ENCODE measurements around the gene SRRD. TPM values are rescaled to one million over a fixed set of nuclear protein-coding genes. Genes with fewer than 3 reads are reported as not detected.

SRRD gene
- polyA plus RNA-seq, 2 donors, result 7.4 to 11.9 TPM

- WGBS, 2 donors, result 89 to 91% methylated on average over 9 of the region's 9 CpGs
- no peaks in the 10 kb centered on the region for H3K27me3 ChIP-seq (ENCODE audit: control insufficient read depth in 1 of 2, insufficient read depth in 2 of 2, low read length in 2 of 2)
- H3K4me1 ChIP-seq (ENCODE audit: control insufficient read depth in 2 of 2, insufficient read depth in 2 of 2, low read length in 1 of 2), result no peaks in the 10 kb centered on the region
- H3K9me3 ChIP-seq (ENCODE audit: control insufficient read depth in 2 of 2, insufficient read depth in 1 of 2, low read depth in 1 of 2, low read length in 1 of 2), result no peaks in the 10 kb centered on the region
- peaks cover 13 to 44% of the 10 kb centered on the region in 2 donors for H3K36me3 ChIP-seq (ENCODE audit: control insufficient read depth in 2 of 2, insufficient read depth in 2 of 2, low read length in 1 of 2)
- H3K27ac ChIP-seq (ENCODE audit: low read depth in 2 of 2, low read length in 1 of 2), result no peak overlapping the region
- no peak overlapping the region for H3K4me3 ChIP-seq (ENCODE audit: low read depth in 1 of 2, low read length in 2 of 2)
Observed at GRCh38 chr22:26453216-26453615, 30.5 kb upstream of the SRRD start.

- Histone ChIP-seq H3K4me1 (ENCODE audit: control insufficient read depth in 2 of 2, insufficient read depth in 2 of 2, low read length in 1 of 2) (no peaks in the 10 kb centered on the region), H3K9me3 (ENCODE audit: control insufficient read depth in 2 of 2, insufficient read depth in 1 of 2, low read depth in 1 of 2, low read length in 1 of 2) (no peaks in the 10 kb centered on the region), H3K27ac (ENCODE audit: low read depth in 2 of 2, low read length in 1 of 2) (no peak overlapping the region), H3K27me3 (ENCODE audit: control insufficient read depth in 1 of 2, insufficient read depth in 2 of 2, low read length in 2 of 2) (no peaks in the 10 kb centered on the region), H3K4me3 (ENCODE audit: low read depth in 1 of 2, low read length in 2 of 2) (no peak overlapping the region), H3K36me3 (ENCODE audit: control insufficient read depth in 2 of 2, insufficient read depth in 2 of 2, low read length in 1 of 2) (peaks cover 13 to 47% of the 10 kb centered on the region in 2 donors)
- WGBS, 2 donors, result 86 to 91% methylated on average over 5 of the region's 5 CpGs
Observed at GRCh38 chr22:26453812-26454500, 29.7 kb upstream of the SRRD start.

- WGBS, 2 donors, result 93 to 95% methylated on average over 26 of the region's 26 CpGs
Observed at GRCh38 chr22:26457661-26458272, 25.9 kb upstream of the SRRD start.

GRCh38 chr22:26460202-26460601, 23.5 kb upstream of the SRRD start:
- Histone ChIP-seq H3K4me3 (ENCODE audit: low read depth in 1 of 2, low read length in 2 of 2) (no peak overlapping the region), H3K27me3 (ENCODE audit: control insufficient read depth in 1 of 2, insufficient read depth in 2 of 2, low read length in 2 of 2) (no peaks in the 10 kb centered on the region), H3K36me3 (ENCODE audit: control insufficient read depth in 2 of 2, insufficient read depth in 2 of 2, low read length in 1 of 2) (peaks cover 12 to 42% of the 10 kb centered on the region in 2 donors), H3K27ac (ENCODE audit: low read depth in 2 of 2, low read length in 1 of 2) (no peak overlapping the region), H3K9me3 (ENCODE audit: control insufficient read depth in 2 of 2, insufficient read depth in 1 of 2, low read depth in 1 of 2, low read length in 1 of 2) (no peaks in the 10 kb centered on the region), H3K4me1 (ENCODE audit: control insufficient read depth in 2 of 2, insufficient read depth in 2 of 2, low read length in 1 of 2) (no peaks in the 10 kb centered on the region)
- 44 to 65% methylated on average over 6 of the region's 6 CpGs for WGBS, 2 donors

More at GRCh38 chr22:26457661-26458272, 25.9 kb upstream of the SRRD start:
- Histone ChIP-seq H3K36me3 (ENCODE audit: control insufficient read depth in 2 of 2, insufficient read depth in 2 of 2, low read length in 1 of 2) (peaks cover under 1 to 29% of the 10 kb centered on the region in 2 donors), H3K27me3 (ENCODE audit: control insufficient read depth in 1 of 2, insufficient read depth in 2 of 2, low read length in 2 of 2) (no peaks in the 10 kb centered on the region), H3K27ac (ENCODE audit: low read depth in 2 of 2, low read length in 1 of 2) (no peak overlapping the region), H3K9me3 (ENCODE audit: control insufficient read depth in 2 of 2, insufficient read depth in 1 of 2, low read depth in 1 of 2, low read length in 1 of 2) (no peaks in the 10 kb centered on the region), H3K4me3 (ENCODE audit: low read depth in 1 of 2, low read length in 2 of 2) (no peak overlapping the region), H3K4me1 (ENCODE audit: control insufficient read depth in 2 of 2, insufficient read depth in 2 of 2, low read length in 1 of 2) (no peaks in the 10 kb centered on the region)

- no peaks in the 10 kb centered on the region for H3K4me1 ChIP-seq (ENCODE audit: control insufficient read depth in 2 of 2, insufficient read depth in 2 of 2, low read length in 1 of 2)
- no peaks in the 10 kb centered on the region for H3K27me3 ChIP-seq (ENCODE audit: control insufficient read depth in 1 of 2, insufficient read depth in 2 of 2, low read length in 2 of 2)
- peaks cover 13 to 49% of the 10 kb centered on the region in 2 donors for H3K36me3 ChIP-seq (ENCODE audit: control insufficient read depth in 2 of 2, insufficient read depth in 2 of 2, low read length in 1 of 2)
- H3K27ac ChIP-seq (ENCODE audit: low read depth in 2 of 2, low read length in 1 of 2), result no peak overlapping the region
- 34 to 41% methylated on average over 3 of the region's 3 CpGs for WGBS, 2 donors
- H3K4me3 ChIP-seq (ENCODE audit: low read depth in 1 of 2, low read length in 2 of 2), result no peak overlapping the region
- H3K9me3 ChIP-seq (ENCODE audit: control insufficient read depth in 2 of 2, insufficient read depth in 1 of 2, low read depth in 1 of 2, low read length in 1 of 2), result no peaks in the 10 kb centered on the region
Observed at GRCh38 chr22:26461188-26461810, 22.4 kb upstream of the SRRD start.

GRCh38 chr22:26462051-26462450, 21.6 kb upstream of the SRRD start:
- H3K4me1 ChIP-seq (ENCODE audit: control insufficient read depth in 2 of 2, insufficient read depth in 2 of 2, low read length in 1 of 2), result no peaks in the 10 kb centered on the region
- H3K27ac ChIP-seq (ENCODE audit: low read depth in 2 of 2, low read length in 1 of 2), result no peak overlapping the region
- peaks cover 15 to 49% of the 10 kb centered on the region in 2 donors for H3K36me3 ChIP-seq (ENCODE audit: control insufficient read depth in 2 of 2, insufficient read depth in 2 of 2, low read length in 1 of 2)
- H3K4me3 ChIP-seq (ENCODE audit: low read depth in 1 of 2, low read length in 2 of 2), result no peak overlapping the region
- no peaks in the 10 kb centered on the region for H3K9me3 ChIP-seq (ENCODE audit: control insufficient read depth in 2 of 2, insufficient read depth in 1 of 2, low read depth in 1 of 2, low read length in 1 of 2)
- H3K27me3 ChIP-seq (ENCODE audit: control insufficient read depth in 1 of 2, insufficient read depth in 2 of 2, low read length in 2 of 2), result no peaks in the 10 kb centered on the region
- 92 to 93% methylated on average over 5 of the region's 5 CpGs for WGBS, 2 donors

- Histone ChIP-seq H3K27ac (ENCODE audit: low read depth in 2 of 2, low read length in 1 of 2) (no peak overlapping the region), H3K4me1 (ENCODE audit: control insufficient read depth in 2 of 2, insufficient read depth in 2 of 2, low read length in 1 of 2) (no peaks in the 10 kb centered on the region), H3K36me3 (ENCODE audit: control insufficient read depth in 2 of 2, insufficient read depth in 2 of 2, low read length in 1 of 2) (peaks cover 18 to 45% of the 10 kb centered on the region in 2 donors), H3K9me3 (ENCODE audit: control insufficient read depth in 2 of 2, insufficient read depth in 1 of 2, low read depth in 1 of 2, low read length in 1 of 2) (no peaks in the 10 kb centered on the region), H3K27me3 (ENCODE audit: control insufficient read depth in 1 of 2, insufficient read depth in 2 of 2, low read length in 2 of 2) (no peaks in the 10 kb centered on the region), H3K4me3 (ENCODE audit: low read depth in 1 of 2, low read length in 2 of 2) (no peak overlapping the region)
- 93 to 94% methylated on average over 3 of the region's 3 CpGs for WGBS, 2 donors
Observed at GRCh38 chr22:26462641-26463040, 21.0 kb upstream of the SRRD start.

GRCh38 chr22:26463101-26463661, 20.5 kb upstream of the SRRD start:
- 79 to 85% methylated on average over 10 of the region's 10 CpGs for WGBS, 2 donors
- peaks cover 18 to 40% of the 10 kb centered on the region in 2 donors for H3K36me3 ChIP-seq (ENCODE audit: control insufficient read depth in 2 of 2, insufficient read depth in 2 of 2, low read length in 1 of 2)

GRCh38 chr22:26463688-26464087, 20.0 kb upstream of the SRRD start:
- Histone ChIP-seq H3K4me1 (ENCODE audit: control insufficient read depth in 2 of 2, insufficient read depth in 2 of 2, low read length in 1 of 2) (no peaks in the 10 kb centered on the region), H3K27ac (ENCODE audit: low read depth in 2 of 2, low read length in 1 of 2) (no peak overlapping the region), H3K27me3 (ENCODE audit: control insufficient read depth in 1 of 2, insufficient read depth in 2 of 2, low read length in 2 of 2) (no peaks in the 10 kb centered on the region), H3K36me3 (ENCODE audit: control insufficient read depth in 2 of 2, insufficient read depth in 2 of 2, low read length in 1 of 2) (peaks cover 18 to 41% of the 10 kb centered on the region in 2 donors), H3K4me3 (ENCODE audit: low read depth in 1 of 2, low read length in 2 of 2) (no peak overlapping the region), H3K9me3 (ENCODE audit: control insufficient read depth in 2 of 2, insufficient read depth in 1 of 2, low read depth in 1 of 2, low read length in 1 of 2) (no peaks in the 10 kb centered on the region)
- WGBS, 2 donors, result 80 to 86% methylated on average over 9 of the region's 9 CpGs

More at GRCh38 chr22:26463101-26463661, 20.5 kb upstream of the SRRD start:
- Histone ChIP-seq H3K4me3 (ENCODE audit: low read depth in 1 of 2, low read length in 2 of 2) (no peak overlapping the region), H3K27me3 (ENCODE audit: control insufficient read depth in 1 of 2, insufficient read depth in 2 of 2, low read length in 2 of 2) (no peaks in the 10 kb centered on the region), H3K4me1 (ENCODE audit: control insufficient read depth in 2 of 2, insufficient read depth in 2 of 2, low read length in 1 of 2) (no peaks in the 10 kb centered on the region), H3K27ac (ENCODE audit: low read depth in 2 of 2, low read length in 1 of 2) (no peak overlapping the region), H3K9me3 (ENCODE audit: control insufficient read depth in 2 of 2, insufficient read depth in 1 of 2, low read depth in 1 of 2, low read length in 1 of 2) (no peaks in the 10 kb centered on the region)
